ENCODE results near the gene PRR14. TPM values are rescaled to one million over a fixed set of nuclear protein-coding genes. Genes with fewer than 3 reads are reported as not detected.

The PRR14 gene
- total and polyA plus RNA-seq, 10 of the 15 experiments (the other 5 are each of a cell fraction or from before 2014, with no cell fraction given): 2.5 to 66.8 (median 19.2) TPM

GRCh38 chr16:30658731-30659506 is 8.2 kb downstream of the PRR14 start (continued):
- TF ChIP-seq ELK1 (IDR thresholded peaks at IDR 0.05; ENCODE audit: low read depth, low read length) (peak; percentile 60), NFYA (IDR thresholded peaks at IDR 0.05; ENCODE audit: borderline replicate concordance, low read depth, low read length) (no peak), GATAD2B (conservative IDR thresholded peaks at IDR 0.05; ENCODE audit: low read depth) (peak; percentile 71), CBFB (IDR thresholded peaks at IDR 0.05; ENCODE audit: low read depth) (no peak), SPI1 (IDR thresholded peaks at IDR 0.05; ENCODE audit: borderline replicate concordance, insufficient read depth, low read depth, low read length) (peak; percentile 77; the same call in 1 of the 2 replicates), HDAC2 (IDR thresholded peaks at IDR 0.05) (no peak), YY1 (IDR thresholded peaks at IDR 0.05; ENCODE audit: low read depth, low read length) (no peak), IRF5 (IDR thresholded peaks at IDR 0.05; ENCODE audit: borderline replicate concordance) (no peak), POLR2AphosphoS5 (IDR thresholded peaks at IDR 0.05; ENCODE audit: low read length) (peak; percentile 81), ZBTB4 (CRISPR knock-in tag; IDR thresholded peaks at IDR 0.05) (no peak), MYC (IDR thresholded peaks at IDR 0.05; ENCODE audit: insufficient read depth, insufficient read length, insufficient replicate concordance, low read length, severe bottlenecking) (no peak), KAT2A (conservative IDR thresholded peaks at IDR 0.05; ENCODE audit: control insufficient read depth, low read depth, low read length) (no peak), BCL11A (IDR thresholded peaks at IDR 0.05; ENCODE audit: low read depth, low read length) (no peak), CBX5 (IDR thresholded peaks at IDR 0.05; ENCODE audit: low read depth) (no peak), MLLT1 (IDR thresholded peaks at IDR 0.05) (no peak), PAX8 (IDR thresholded peaks at IDR 0.05) (no peak), NRF1 (conservative IDR thresholded peaks at IDR 0.05; ENCODE audit: low read depth, low read length) (no peak), CEBPZ (IDR thresholded peaks at IDR 0.05; ENCODE audit: low read depth, low read length) (no peak), CREM (IDR thresholded peaks at IDR 0.05; ENCODE audit: low read depth) (no peak; the same call in 1 of the 2 replicates), SREBF1 (IDR thresholded peaks at IDR 0.05; ENCODE audit: low read length) (no peak)
